Skeletal muscle satellite cell (primary cell): ENCODE data around the gene GPR17.

ENCODE experiments used
- H3K27me3 ChIP-seq: 2 replicates; pipeline ENCODE4 v1.7.0; 2013; ENCODE audit warnings: low read length; ENCODE audit not compliant: control insufficient read depth, insufficient read depth
- H3K36me3 ChIP-seq: 2 replicates; pipeline ENCODE4 v1.7.0; 2013; ENCODE audit warnings: mild to moderate bottlenecking, control low read depth, low read length; ENCODE audit not compliant: insufficient read depth
- H3K4me1 ChIP-seq: 2 replicates; pipeline ENCODE4 v1.7.0; 2013; ENCODE audit warnings: low read length; ENCODE audit not compliant: control insufficient read depth, insufficient read depth
- H3K4me2 ChIP-seq: 2 replicates; pipeline ENCODE4 v1.7.0; 2013; ENCODE audit warnings: mild to moderate bottlenecking, low read length
- H3K4me3 ChIP-seq: 2 replicates; pipeline ENCODE4 v1.7.0; 2013; ENCODE audit warnings: low read length
- H3K9ac ChIP-seq: 2 replicates; pipeline ENCODE4 v1.7.0; 2013; ENCODE audit warnings: mild to moderate bottlenecking, low read depth, low read length, moderate library complexity
- H3K9me3 ChIP-seq: replicated peaks from 2 replicates; pipeline ENCODE4 v1.7.0; 2013; ENCODE audit warnings: mild to moderate bottlenecking, control low read depth, low read length

GPR17 gene

GRCh38 chr2:127618551-127619202 is 27.3 kb upstream of the GPR17 start:
- Histone ChIP-seq H3K4me3 (no peak overlapping the region), H3K4me2 (no peak overlapping the region), H3K36me3 (peaks cover 6% of the 10 kb centered on the region), H3K27me3 (no peaks in the 10 kb centered on the region), H3K9ac (no peak overlapping the region), H3K4me1 (peaks cover 21% of the 10 kb centered on the region), H3K9me3 (no peaks in the 10 kb centered on the region)

DNA sequence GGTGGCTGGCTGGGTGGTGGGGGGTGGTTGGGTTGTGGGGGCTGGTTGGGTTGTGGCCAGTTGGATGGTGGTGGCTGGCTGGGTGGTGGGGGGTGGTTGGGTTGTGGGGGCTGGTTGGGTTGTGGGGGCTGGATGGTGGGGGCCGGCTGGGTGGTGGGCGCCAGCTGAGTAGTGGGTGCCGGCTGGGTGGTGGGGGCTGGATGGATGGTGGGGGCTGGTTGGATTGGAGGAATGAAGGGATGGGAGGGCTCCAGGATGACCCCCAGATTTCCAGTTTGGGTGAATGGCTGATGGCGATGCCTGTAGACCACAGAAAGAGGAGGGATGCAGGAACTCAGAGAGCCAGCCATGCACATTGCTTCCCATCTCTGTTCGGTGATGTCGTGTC is 26.8 kb upstream of the GPR17 start:
- peaks cover 24% of the 10 kb centered on the region for H3K4me1 ChIP-seq
- no peak overlapping the region for H3K4me3 ChIP-seq
- no peaks in the 10 kb centered on the region for H3K27me3 ChIP-seq
- H3K36me3 ChIP-seq = peaks cover 9% of the 10 kb centered on the region
- no peak overlapping the region for H3K9ac ChIP-seq
- H3K9me3 ChIP-seq = no peaks in the 10 kb centered on the region
- H3K4me2 ChIP-seq = no peak overlapping the region

GRCh38 chr2:127619877-127620705 is 25.9 kb upstream of the GPR17 start:
- no peaks in the 10 kb centered on the region for H3K27me3 ChIP-seq
- H3K4me3 ChIP-seq = no peak overlapping the region
- no peaks in the 10 kb centered on the region for H3K9me3 ChIP-seq
- peaks cover 13% of the 10 kb centered on the region for H3K36me3 ChIP-seq
- no peak overlapping the region for H3K9ac ChIP-seq
- peaks cover 16% of the 10 kb centered on the region for H3K4me1 ChIP-seq
- no peak overlapping the region for H3K4me2 ChIP-seq

GRCh38 chr2:127620866-127621265 is 25.1 kb upstream of the GPR17 start:
- Histone ChIP-seq H3K4me3 (no peak overlapping the region), H3K4me1 (peaks cover 14% of the 10 kb centered on the region), H3K9me3 (no peaks in the 10 kb centered on the region), H3K27me3 (no peaks in the 10 kb centered on the region), H3K4me2 (no peak overlapping the region), H3K36me3 (peaks cover 13% of the 10 kb centered on the region), H3K9ac (no peak overlapping the region)

- peaks cover 14% of the 10 kb centered on the region for H3K4me1 ChIP-seq
- H3K4me3 ChIP-seq = no peak overlapping the region
- peaks cover 13% of the 10 kb centered on the region for H3K36me3 ChIP-seq
- H3K9ac ChIP-seq = no peak overlapping the region
- no peaks in the 10 kb centered on the region for H3K27me3 ChIP-seq
- H3K9me3 ChIP-seq = no peaks in the 10 kb centered on the region
- no peak overlapping the region for H3K4me2 ChIP-seq
These were observed 23.9 kb upstream of the GPR17 start for GRCh38 chr2:127621981-127622431.

- peaks cover 14% of the 10 kb centered on the region for H3K4me1 ChIP-seq
- no peak overlapping the region for H3K4me2 ChIP-seq
- H3K9ac ChIP-seq = no peak overlapping the region
- no peaks in the 10 kb centered on the region for H3K27me3 ChIP-seq
- peaks cover 13% of the 10 kb centered on the region for H3K36me3 ChIP-seq
- no peaks in the 10 kb centered on the region for H3K9me3 ChIP-seq
- H3K4me3 ChIP-seq = no peak overlapping the region
These were observed 23.2 kb upstream of the GPR17 start for GRCh38 chr2:127622561-127623387.

- H3K9ac ChIP-seq = no peak overlapping the region
These were observed 22.3 kb upstream of the GPR17 start for GRCh38 chr2:127623388-127624319.

DNA sequence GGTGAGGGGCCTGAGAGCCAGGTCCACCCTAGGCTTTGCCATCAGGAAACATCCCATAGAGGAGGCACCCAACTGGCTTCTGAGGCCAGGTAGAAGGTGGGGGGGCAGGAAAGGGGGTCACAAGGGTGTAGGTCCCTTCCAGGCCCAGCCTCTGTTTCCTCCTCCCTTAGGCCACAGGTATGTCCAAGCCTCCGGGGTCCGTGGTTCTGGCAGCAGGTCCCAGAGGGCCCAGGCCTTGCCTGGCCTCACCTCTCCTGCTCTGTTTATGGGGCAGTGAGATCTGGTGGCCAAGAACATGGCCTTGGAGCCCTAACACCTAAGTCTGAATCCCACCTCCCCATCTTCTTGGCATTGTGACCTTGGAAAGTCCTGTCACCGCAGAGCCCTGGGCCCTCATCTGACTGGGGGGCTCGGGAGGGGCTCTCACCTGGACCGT is 21.6 kb upstream of the GPR17 start:
- Histone ChIP-seq H3K9me3 (no peaks in the 10 kb centered on the region), H3K36me3 (peaks cover 13% of the 10 kb centered on the region), H3K4me1 (peaks cover 14% of the 10 kb centered on the region), H3K4me3 (no peak overlapping the region), H3K27me3 (no peaks in the 10 kb centered on the region), H3K4me2 (no peak overlapping the region), H3K9ac (no peak overlapping the region)

More at GRCh38 chr2:127623388-127624319, 22.3 kb upstream of the GPR17 start:
- Histone ChIP-seq H3K9me3 (no peaks in the 10 kb centered on the region), H3K4me3 (no peak overlapping the region), H3K36me3 (peaks cover 13% of the 10 kb centered on the region), H3K27me3 (no peaks in the 10 kb centered on the region), H3K4me1 (peaks cover 14% of the 10 kb centered on the region), H3K4me2 (peak overlapping the region; percentile 2)

DNA sequence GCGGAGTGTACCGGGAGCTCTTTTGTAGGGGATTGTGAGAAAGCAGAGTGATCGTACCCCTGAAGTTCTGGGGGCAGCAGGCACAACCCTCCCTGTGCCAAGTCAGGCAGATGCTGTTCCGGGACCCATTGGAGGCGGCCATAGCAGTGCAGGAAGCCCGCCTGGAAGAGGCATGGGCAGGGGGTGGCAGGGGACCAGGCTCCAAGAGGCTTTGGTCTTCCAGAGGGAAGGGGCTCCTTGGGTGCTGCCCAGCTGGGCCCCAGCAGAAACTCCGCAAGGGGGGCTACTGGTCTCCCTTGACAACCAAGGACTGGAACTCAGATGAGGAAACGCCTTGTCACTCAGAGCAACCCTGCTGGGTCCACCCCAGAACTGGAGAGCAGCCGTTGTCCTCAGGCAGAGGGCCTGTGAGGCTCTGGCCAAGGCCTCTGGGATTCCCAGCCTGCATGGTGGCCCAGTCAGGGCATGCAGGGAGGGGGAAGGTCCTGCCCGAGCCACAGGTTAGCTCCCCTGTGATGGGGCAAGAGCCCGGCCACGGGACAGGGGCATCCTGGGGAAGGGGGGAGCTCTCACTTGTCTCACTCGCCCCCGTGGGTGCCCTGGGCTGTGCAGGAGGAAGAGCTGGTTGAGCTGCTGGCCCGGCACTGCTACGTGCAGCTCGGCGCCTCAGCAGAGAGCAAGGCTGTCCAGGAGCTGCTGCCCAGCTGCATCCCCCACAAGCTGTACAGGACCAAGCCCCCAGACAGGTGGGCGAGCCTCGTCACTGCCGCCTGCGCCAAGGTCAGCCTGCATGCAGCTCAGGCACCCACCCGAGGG is 21.0 kb upstream of the GPR17 start:
- Histone ChIP-seq H3K4me2 (no peak overlapping the region), H3K4me3 (no peak overlapping the region), H3K9me3 (no peaks in the 10 kb centered on the region), H3K4me1 (peaks cover 14% of the 10 kb centered on the region), H3K27me3 (no peaks in the 10 kb centered on the region), H3K36me3 (peaks cover 13% of the 10 kb centered on the region), H3K9ac (no peak overlapping the region)

DNA sequence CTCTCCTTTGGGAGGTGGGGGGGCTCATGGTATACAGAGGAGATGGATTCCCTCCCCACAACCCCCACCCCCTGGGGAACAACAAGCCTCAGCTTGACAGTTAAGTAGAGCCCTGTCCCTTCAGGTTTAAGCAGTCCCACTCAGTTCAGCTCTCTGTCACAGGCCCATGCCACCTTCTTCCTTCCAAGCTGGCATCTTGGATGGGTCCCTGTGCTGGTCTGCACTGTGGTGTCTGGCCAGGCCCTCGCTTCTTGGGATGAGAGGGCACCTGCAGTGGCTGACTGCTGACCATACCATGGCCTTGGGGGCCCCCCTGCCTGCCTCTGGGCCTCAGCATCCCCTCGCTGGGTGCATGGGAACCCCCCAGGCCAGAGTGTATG is 20.4 kb upstream of the GPR17 start:
- no peaks in the 10 kb centered on the region for H3K9me3 ChIP-seq
- H3K36me3 ChIP-seq = peaks cover 11% of the 10 kb centered on the region
- peaks cover 14% of the 10 kb centered on the region for H3K4me1 ChIP-seq
- H3K4me2 ChIP-seq = no peak overlapping the region
- H3K9ac ChIP-seq = no peak overlapping the region
- H3K4me3 ChIP-seq = no peak overlapping the region
- no peaks in the 10 kb centered on the region for H3K27me3 ChIP-seq
